Measurements from ENCODE around the gene STX12. TPM values are rescaled to one million over a fixed set of nuclear protein-coding genes. Genes with fewer than 3 reads are reported as not detected.
A peak's percentile ranks its signal among the peaks of the same experiment; 100 is the strongest.

Gene STX12
- total RNA-seq, 1 experiment from 2014 or later = 9.9 TPM

DNA sequence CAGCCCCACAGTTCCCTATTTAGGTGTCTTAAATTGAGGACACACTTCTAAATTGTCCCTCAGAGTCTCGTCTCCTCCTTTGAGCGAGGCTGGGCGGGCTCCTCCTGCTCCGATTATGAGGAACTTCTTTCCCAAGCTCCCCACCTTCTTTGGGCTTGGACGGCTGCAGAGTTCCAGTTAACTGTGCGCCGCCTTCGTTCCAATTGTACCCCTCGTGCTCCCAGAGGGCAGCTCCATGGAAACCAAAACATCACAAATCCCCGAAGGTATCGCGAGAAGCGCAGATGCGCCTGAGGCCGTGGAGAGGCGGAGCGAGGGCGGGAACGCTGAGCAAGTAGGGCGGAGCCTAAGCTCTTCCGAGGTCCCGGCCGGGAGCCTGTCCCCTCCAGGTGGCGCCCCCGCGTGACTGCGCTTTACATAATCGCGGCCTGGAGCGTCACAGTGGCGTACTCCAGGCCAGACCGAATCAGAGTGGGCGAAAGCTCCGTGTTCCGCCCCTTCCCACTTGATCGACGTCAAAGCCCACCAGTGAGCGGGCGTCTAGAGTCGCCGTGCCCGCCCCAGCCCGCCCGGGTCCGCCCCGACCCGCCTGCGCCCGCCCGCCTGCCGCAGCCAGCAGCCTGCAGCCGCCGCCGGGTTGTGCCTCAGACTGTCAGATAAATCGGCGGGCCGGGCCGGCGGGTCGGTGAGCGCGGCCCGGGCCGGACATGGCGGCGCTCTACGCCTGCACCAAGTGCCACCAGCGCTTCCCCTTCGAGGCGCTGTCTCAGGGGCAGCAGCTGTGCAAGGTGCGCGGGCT is 47.4 kb upstream of the STX12 start, which contains the start of gene FAM76A:
Gene FAM76A, plus strand, starts transcription at position 588 of the 799 bp plus-strand sequence. Its CDS starts 120 bp downstream, at position 708.
- Histone ChIP-seq H3K56ac (ENCODE audit: insufficient read length, low read depth, low read length) (no peak within 1 kb of the TSS), H3K9me3 (ENCODE audit: control insufficient read depth, low read depth, low read length) (no peaks in the 10 kb centered on the region), H4K91ac (ENCODE audit: insufficient read length, low read depth, low read length) (no peak within 1 kb of the TSS), H3K79me2 (ENCODE audit: insufficient read depth, low read length) (no peaks in the 10 kb centered on the region), H2BK120ac (ENCODE audit: low read depth, low read length, poor library complexity, severe bottlenecking) (peak within 1 kb of the TSS; percentile 80), H3K4me2 (ENCODE audit: insufficient read depth, insufficient read length, low read length) (peak within 1 kb of the TSS; percentile 95), H3T11ph (ENCODE audit: low read length) (peak within 1 kb of the TSS; percentile 2), H3K27me3 (ENCODE audit: insufficient read depth, low read length) (no peaks in the 10 kb centered on the region), H2AFZ (ENCODE audit: low read length) (peak within 1 kb of the TSS; percentile 11), H2BK12ac (ENCODE audit: insufficient read length, low read depth, low read length) (no peak within 1 kb of the TSS), H3K14ac (ENCODE audit: insufficient read depth, low read length) (peak within 1 kb of the TSS; percentile 92), H4K8ac (replicated peaks; ENCODE audit: insufficient read length, low read depth, low read length) (no peak within 1 kb of the TSS), H2BK20ac (ENCODE audit: low read depth, low read length, poor library complexity, severe bottlenecking) (peak within 1 kb of the TSS; percentile 0), H3K23ac (ENCODE audit: insufficient read length, low read depth, low read length) (no peak within 1 kb of the TSS), H3K9ac (ENCODE audit: extremely low read depth, insufficient read length, low read length) (peak within 1 kb of the TSS; percentile 70), H4K20me1 (ENCODE audit: control insufficient read depth, insufficient read depth, insufficient read length) (no peaks in the 10 kb centered on the region), H3K23me2 (ENCODE audit: insufficient read length, low read depth, low read length, poor library complexity, severe bottlenecking) (peaks cover 6% of the 10 kb centered on the region), H3K79me1 (ENCODE audit: insufficient read depth, low read depth, low read length, poor library complexity, severe bottlenecking) (no peaks in the 10 kb centered on the region), H2AK5ac (ENCODE audit: insufficient read length, low read length) (no peak within 1 kb of the TSS), H3K27ac (ENCODE audit: insufficient read length, low read depth, low read length) (no peak within 1 kb of the TSS), H3K4ac (ENCODE audit: low read depth, low read length) (no peak within 1 kb of the TSS; the same call in 1 of the 2 replicates), H2BK15ac (ENCODE audit: low read depth, low read length) (no peak within 1 kb of the TSS), H3K18ac (ENCODE audit: insufficient read length, low read depth, low read length) (peak within 1 kb of the TSS; percentile 94), H2BK5ac (ENCODE audit: insufficient read length, low read length) (no peak within 1 kb of the TSS), H3K4me1 (ENCODE audit: insufficient read depth, low read length) (no peaks in the 10 kb centered on the region), H4K5ac (ENCODE audit: insufficient read length, low read depth, low read length) (no peak within 1 kb of the TSS)
- H3K36me3 Mint-ChIP-seq (ENCODE audit: insufficient read depth in 1 of 3, low read depth in 3 of 3) = peaks cover 1 to 13% (median 11%) of the 10 kb centered on the region in 3 experiments; a peak in 6 of 7 replicates
- DNase-seq = peak; percentile 99
- peak within 1 kb of the TSS; percentile 75 to 98 (median 94); a peak in 5 of 7 replicates for H3K27ac Mint-ChIP-seq
- TF ChIP-seq, protein P1, sequence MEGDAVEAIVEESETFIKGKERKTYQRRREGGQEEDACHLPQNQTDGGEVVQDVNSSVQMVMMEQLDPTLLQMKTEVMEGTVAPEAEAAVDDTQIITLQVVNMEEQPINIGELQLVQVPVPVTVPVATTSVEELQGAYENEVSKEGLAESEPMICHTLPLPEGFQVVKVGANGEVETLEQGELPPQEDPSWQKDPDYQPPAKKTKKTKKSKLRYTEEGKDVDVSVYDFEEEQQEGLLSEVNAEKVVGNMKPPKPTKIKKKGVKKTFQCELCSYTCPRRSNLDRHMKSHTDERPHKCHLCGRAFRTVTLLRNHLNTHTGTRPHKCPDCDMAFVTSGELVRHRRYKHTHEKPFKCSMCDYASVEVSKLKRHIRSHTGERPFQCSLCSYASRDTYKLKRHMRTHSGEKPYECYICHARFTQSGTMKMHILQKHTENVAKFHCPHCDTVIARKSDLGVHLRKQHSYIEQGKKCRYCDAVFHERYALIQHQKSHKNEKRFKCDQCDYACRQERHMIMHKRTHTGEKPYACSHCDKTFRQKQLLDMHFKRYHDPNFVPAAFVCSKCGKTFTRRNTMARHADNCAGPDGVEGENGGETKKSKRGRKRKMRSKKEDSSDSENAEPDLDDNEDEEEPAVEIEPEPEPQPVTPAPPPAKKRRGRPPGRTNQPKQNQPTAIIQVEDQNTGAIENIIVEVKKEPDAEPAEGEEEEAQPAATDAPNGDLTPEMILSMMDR (conservative IDR thresholded peaks at IDR 0.05) = peak; percentile 50; the same call in 2 of the 3 replicates
- no CpG with 5 or more reads among the region's 72 CpGs for WGBS (ENCODE audit: extremely low coverage, insufficient read length, low lambda C conversion rate)
- peaks cover 9 to 12% of the 10 kb centered on the region in 2 experiments for H3K4me1 Mint-ChIP-seq
- H3K4me3 Mint-ChIP-seq = peak within 1 kb of the TSS; percentile 81 to 87
- no peaks in the 10 kb centered on the region; a peak in 1 of 5 replicates for H3K9me3 Mint-ChIP-seq
- H3K27me3 Mint-ChIP-seq (ENCODE audit: low read depth) = peaks cover 8% of the 10 kb centered on the region
